Measurements from ENCODE around the gene BNC1. TPM values are rescaled to one million over a fixed set of nuclear protein-coding genes. Genes with fewer than 3 reads are reported as not detected.
A peak's percentile ranks its signal among the peaks of the same experiment; 100 is the strongest.
"Not testable (repeated sequence)": the region's sequence is repeated elsewhere in the genome, so short reads cannot be mapped to it uniquely, and the experiment has no call there.

BNC1 gene
- total RNA-seq, 1 donor from 2014 or later, result 13.7 TPM

DNA sequence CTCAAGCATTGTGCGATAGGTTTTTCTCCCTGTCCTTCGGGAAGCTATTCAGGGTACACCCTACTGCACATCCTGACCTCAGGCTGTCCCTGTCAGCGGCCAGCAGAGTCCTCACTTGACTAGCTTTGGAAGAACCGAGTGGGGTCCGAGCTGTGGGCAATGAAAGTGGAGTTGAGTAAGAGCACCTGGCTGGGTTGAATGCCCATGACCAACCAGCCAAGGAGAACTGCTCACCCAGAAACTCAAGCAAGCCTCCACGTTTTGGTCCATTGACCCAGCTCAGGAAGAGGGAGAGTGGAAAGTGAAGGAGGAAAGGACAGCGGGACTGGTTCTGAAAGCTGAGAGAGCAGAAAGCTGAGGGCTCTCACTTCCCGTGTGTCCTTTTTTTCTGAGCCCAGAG is 40.8 kb downstream of the BNC1 start:
- FAIRE-seq (no peak), DNase-seq (ENCODE audit: low read depth) (no peak)
- no peaks in the 10 kb centered on the region for H3K36me3 ChIP-seq (ENCODE audit: insufficient read depth, low read length)
- H3K4me1 ChIP-seq (ENCODE audit: insufficient read depth, low read length), result no peaks in the 10 kb centered on the region
- no peak overlapping the region for H3K4me3 ChIP-seq (ENCODE audit: insufficient read depth, low read depth, low read length)
- Mint-ChIP-seq H3K9me3 (ENCODE audit: unreplicated experiment) (peaks cover 3% of the 10 kb centered on the region), H3K27ac (ENCODE audit: unreplicated experiment) (no peak overlapping the region), H3K36me3 (ENCODE audit: low read depth, unreplicated experiment) (no peaks in the 10 kb centered on the region), H3K4me3 (ENCODE audit: unreplicated experiment) (no peak overlapping the region), H3K4me1 (ENCODE audit: low read depth, unreplicated experiment) (peaks cover 2% of the 10 kb centered on the region), H3K27me3 (ENCODE audit: low read depth, unreplicated experiment) (peaks cover 21% of the 10 kb centered on the region)
- H3K4me2 ChIP-seq (ENCODE audit: low read length), result no peak overlapping the region
- H3K9me3 ChIP-seq (ENCODE audit: insufficient read depth, low read depth, low read length), result no peaks in the 10 kb centered on the region
- peaks cover 8% of the 10 kb centered on the region for H3K27me3 ChIP-seq (ENCODE audit: insufficient read depth, low read length)
- no peak overlapping the region for H2AFZ ChIP-seq (ENCODE audit: low read depth, low read length)
- TF ChIP-seq, protein P1, sequence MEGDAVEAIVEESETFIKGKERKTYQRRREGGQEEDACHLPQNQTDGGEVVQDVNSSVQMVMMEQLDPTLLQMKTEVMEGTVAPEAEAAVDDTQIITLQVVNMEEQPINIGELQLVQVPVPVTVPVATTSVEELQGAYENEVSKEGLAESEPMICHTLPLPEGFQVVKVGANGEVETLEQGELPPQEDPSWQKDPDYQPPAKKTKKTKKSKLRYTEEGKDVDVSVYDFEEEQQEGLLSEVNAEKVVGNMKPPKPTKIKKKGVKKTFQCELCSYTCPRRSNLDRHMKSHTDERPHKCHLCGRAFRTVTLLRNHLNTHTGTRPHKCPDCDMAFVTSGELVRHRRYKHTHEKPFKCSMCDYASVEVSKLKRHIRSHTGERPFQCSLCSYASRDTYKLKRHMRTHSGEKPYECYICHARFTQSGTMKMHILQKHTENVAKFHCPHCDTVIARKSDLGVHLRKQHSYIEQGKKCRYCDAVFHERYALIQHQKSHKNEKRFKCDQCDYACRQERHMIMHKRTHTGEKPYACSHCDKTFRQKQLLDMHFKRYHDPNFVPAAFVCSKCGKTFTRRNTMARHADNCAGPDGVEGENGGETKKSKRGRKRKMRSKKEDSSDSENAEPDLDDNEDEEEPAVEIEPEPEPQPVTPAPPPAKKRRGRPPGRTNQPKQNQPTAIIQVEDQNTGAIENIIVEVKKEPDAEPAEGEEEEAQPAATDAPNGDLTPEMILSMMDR (IDR thresholded peaks at IDR 0.05; ENCODE audit: insufficient read depth, low read depth, low read length), result no peak
- TF ChIP-seq EZH2 (IDR thresholded peaks at IDR 0.05; ENCODE audit: insufficient read depth, low read length), result no peak
- no peaks in the 10 kb centered on the region for H3K79me2 ChIP-seq (ENCODE audit: insufficient read depth, low read length)
- H3K9ac ChIP-seq (ENCODE audit: low read length), result no peak overlapping the region
- no peak overlapping the region for H3K27ac ChIP-seq (ENCODE audit: low read depth, low read length)
- no peaks in the 10 kb centered on the region for H4K20me1 ChIP-seq (ENCODE audit: insufficient read depth, low read length)

DNA sequence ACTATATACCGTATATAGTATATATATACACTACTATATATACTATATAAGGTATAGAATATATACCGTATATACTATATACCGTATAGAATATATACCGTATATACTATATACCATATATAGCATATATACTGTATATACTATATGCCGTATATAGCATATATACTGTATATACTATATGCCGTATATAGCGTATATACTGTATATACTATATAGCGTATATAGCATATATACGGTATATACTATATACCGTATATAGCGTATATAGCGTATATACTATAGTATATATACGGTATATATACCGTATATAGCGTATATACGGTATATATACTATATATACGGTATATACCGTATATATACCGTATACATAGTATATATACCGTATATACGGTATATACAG is 54.2 kb downstream of the BNC1 start:
- no peak overlapping the region for H3K9ac ChIP-seq (ENCODE audit: low read length)
- no peaks in the 10 kb centered on the region for H4K20me1 ChIP-seq (ENCODE audit: insufficient read depth, low read length)
- TF ChIP-seq EZH2 (IDR thresholded peaks at IDR 0.05; ENCODE audit: insufficient read depth, low read length), result no peak
- TF ChIP-seq, protein P1 (IDR thresholded peaks at IDR 0.05; ENCODE audit: insufficient read depth, low read depth, low read length), result no peak
- no peaks in the 10 kb centered on the region for H3K79me2 ChIP-seq (ENCODE audit: insufficient read depth, low read length)
- no peak overlapping the region for H3K27ac ChIP-seq (ENCODE audit: low read depth, low read length)
- H3K4me2 ChIP-seq (ENCODE audit: low read length), result no peak overlapping the region
- H3K27me3 ChIP-seq (ENCODE audit: insufficient read depth, low read length), result no peaks in the 10 kb centered on the region
- no peaks in the 10 kb centered on the region for H3K9me3 ChIP-seq (ENCODE audit: insufficient read depth, low read depth, low read length)
- no peak overlapping the region for H3K4me3 ChIP-seq (ENCODE audit: insufficient read depth, low read depth, low read length)
- H2AFZ ChIP-seq (ENCODE audit: low read depth, low read length), result no peak overlapping the region
- DNase-seq (ENCODE audit: low read depth) (no peak), FAIRE-seq (no peak)
- Mint-ChIP-seq H3K36me3 (ENCODE audit: low read depth, unreplicated experiment) (no peaks in the 10 kb centered on the region), H3K27me3 (ENCODE audit: low read depth, unreplicated experiment) (peaks cover 3% of the 10 kb centered on the region), H3K9me3 (ENCODE audit: unreplicated experiment) (peaks cover 4% of the 10 kb centered on the region), H3K4me3 (ENCODE audit: unreplicated experiment) (no peak overlapping the region), H3K4me1 (ENCODE audit: low read depth, unreplicated experiment) (no peaks in the 10 kb centered on the region), H3K27ac (ENCODE audit: unreplicated experiment) (no peak overlapping the region)
- no peaks in the 10 kb centered on the region for H3K4me1 ChIP-seq (ENCODE audit: insufficient read depth, low read length)
- no peaks in the 10 kb centered on the region for H3K36me3 ChIP-seq (ENCODE audit: insufficient read depth, low read length)

DNA sequence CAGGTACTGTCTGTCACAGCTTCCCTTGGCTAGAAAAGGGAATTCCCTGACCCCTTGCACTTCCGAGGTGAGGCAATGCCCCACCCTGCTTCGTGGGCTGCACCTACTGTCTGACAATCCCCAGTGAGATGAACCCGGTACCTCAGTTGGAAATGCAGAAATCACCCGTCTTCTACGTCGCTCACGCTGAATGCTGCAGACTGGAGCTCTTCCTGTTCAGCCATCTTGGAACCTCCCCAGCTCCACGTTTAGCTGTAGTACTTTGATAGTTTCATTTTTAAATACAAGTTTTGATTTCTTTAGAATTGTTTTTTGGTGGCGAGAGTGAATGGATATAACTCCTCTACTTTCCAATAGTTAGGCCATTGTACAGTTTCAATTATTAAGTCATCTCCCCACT is 59.0 kb downstream of the BNC1 start:
- no peak for DNase-seq (ENCODE audit: low read depth)
- FAIRE-seq, result no peak

DNA sequence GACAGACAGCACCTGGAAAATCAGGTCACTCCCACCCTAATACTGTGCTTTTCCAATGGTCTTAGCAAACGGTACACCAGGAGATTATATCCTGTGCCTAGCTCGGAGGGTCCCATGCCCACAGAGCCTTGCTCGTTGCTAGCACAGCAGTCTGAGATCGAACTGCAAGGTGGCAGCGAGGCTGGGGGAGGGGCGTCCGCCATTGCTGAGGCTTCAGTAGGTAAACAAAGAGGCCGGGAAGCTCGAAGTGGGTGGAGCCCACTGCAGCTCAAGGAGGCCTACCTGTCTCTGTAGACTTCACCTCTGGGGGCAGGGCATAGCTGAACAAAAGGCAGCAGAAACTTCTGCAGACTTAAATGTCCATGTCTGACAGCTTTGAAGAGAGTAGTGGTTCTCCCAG is 62.7 kb downstream of the BNC1 start:
- not testable (repeated sequence) for H3K27me3 ChIP-seq (ENCODE audit: insufficient read depth, low read length); H3K4me2 ChIP-seq (ENCODE audit: low read length); H3K27ac Mint-ChIP-seq (ENCODE audit: unreplicated experiment); FAIRE-seq; H3K4me1 ChIP-seq (ENCODE audit: insufficient read depth, low read length); H3K4me3 Mint-ChIP-seq (ENCODE audit: unreplicated experiment); H3K4me1 Mint-ChIP-seq (ENCODE audit: low read depth, unreplicated experiment); H3K9ac ChIP-seq (ENCODE audit: low read length); H2AFZ ChIP-seq (ENCODE audit: low read depth, low read length); H3K4me3 ChIP-seq (ENCODE audit: insufficient read depth, low read depth, low read length); H3K36me3 Mint-ChIP-seq (ENCODE audit: low read depth, unreplicated experiment); H4K20me1 ChIP-seq (ENCODE audit: insufficient read depth, low read length); H3K9me3 ChIP-seq (ENCODE audit: insufficient read depth, low read depth, low read length); H3K36me3 ChIP-seq (ENCODE audit: insufficient read depth, low read length); H3K27ac ChIP-seq (ENCODE audit: low read depth, low read length); H3K27me3 Mint-ChIP-seq (ENCODE audit: low read depth, unreplicated experiment); H3K79me2 ChIP-seq (ENCODE audit: insufficient read depth, low read length); DNase-seq (ENCODE audit: low read depth)
- H3K9me3 Mint-ChIP-seq (ENCODE audit: unreplicated experiment), result peaks cover 10% of the 10 kb centered on the region

More for the DNA sequence above, 59.0 kb downstream of the BNC1 start:
- Mint-ChIP-seq H3K27me3 (ENCODE audit: low read depth, unreplicated experiment) (peaks cover 5% of the 10 kb centered on the region), H3K27ac (ENCODE audit: unreplicated experiment) (peak overlapping the region; percentile 42), H3K9me3 (ENCODE audit: unreplicated experiment) (peaks cover 8% of the 10 kb centered on the region), H3K36me3 (ENCODE audit: low read depth, unreplicated experiment) (no peaks in the 10 kb centered on the region), H3K4me1 (ENCODE audit: low read depth, unreplicated experiment) (no peaks in the 10 kb centered on the region), H3K4me3 (ENCODE audit: unreplicated experiment) (no peak overlapping the region)
- H3K27me3 ChIP-seq (ENCODE audit: insufficient read depth, low read length), result no peaks in the 10 kb centered on the region
- no peaks in the 10 kb centered on the region for H3K9me3 ChIP-seq (ENCODE audit: insufficient read depth, low read depth, low read length)
- no peaks in the 10 kb centered on the region for H3K79me2 ChIP-seq (ENCODE audit: insufficient read depth, low read length)
- no peak overlapping the region for H3K4me3 ChIP-seq (ENCODE audit: insufficient read depth, low read depth, low read length)
- H3K4me2 ChIP-seq (ENCODE audit: low read length), result no peak overlapping the region
- H3K4me1 ChIP-seq (ENCODE audit: insufficient read depth, low read length), result no peaks in the 10 kb centered on the region
- H2AFZ ChIP-seq (ENCODE audit: low read depth, low read length), result no peak overlapping the region
- H3K9ac ChIP-seq (ENCODE audit: low read length), result no peak overlapping the region
- H3K27ac ChIP-seq (ENCODE audit: low read depth, low read length), result no peak overlapping the region
- no peaks in the 10 kb centered on the region for H3K36me3 ChIP-seq (ENCODE audit: insufficient read depth, low read length)
- H4K20me1 ChIP-seq (ENCODE audit: insufficient read depth, low read length), result no peaks in the 10 kb centered on the region
- TF ChIP-seq, protein P1 (IDR thresholded peaks at IDR 0.05; ENCODE audit: insufficient read depth, low read depth, low read length), result no peak
- TF ChIP-seq EZH2 (IDR thresholded peaks at IDR 0.05; ENCODE audit: insufficient read depth, low read length), result no peak

All from astrocyte (in vitro differentiated cells and primary cell).